ENCODE data around the gene TRIM40.
A peak's percentile ranks its signal among the peaks of the same experiment; 100 is the strongest.

The TRIM40 gene

GRCh38 chr6:30147096-30147495, 11.2 kb downstream of the TRIM40 start:
- H3K36me3 Mint-ChIP-seq (ENCODE audit: insufficient read depth): no peaks in the 10 kb centered on the region
- DNase-seq (no peak), ATAC-seq (replicated peaks) (peak; percentile 31)
- no peaks in the 10 kb centered on the region for H3K4me1 Mint-ChIP-seq (ENCODE audit: low read depth in 2 of 2)
- H3K4me3 Mint-ChIP-seq: no peak overlapping the region
- no peak overlapping the region for H3K27ac Mint-ChIP-seq
- H3K27me3 Mint-ChIP-seq: peaks cover 57 to 67% of the 10 kb centered on the region in 2 donors
- H3K9me3 Mint-ChIP-seq: no peaks in the 10 kb centered on the region

GRCh38 chr6:30149234-30149633, 13.3 kb downstream of the TRIM40 start:
- H3K27ac Mint-ChIP-seq: no peak overlapping the region
- no peaks in the 10 kb centered on the region for H3K4me1 Mint-ChIP-seq (ENCODE audit: low read depth in 2 of 2)
- DNase-seq: no peak
- no peak overlapping the region for H3K4me3 Mint-ChIP-seq
- no peak for ATAC-seq (replicated peaks)
- H3K36me3 Mint-ChIP-seq (ENCODE audit: insufficient read depth): no peaks in the 10 kb centered on the region
- peaks cover 63 to 76% of the 10 kb centered on the region in 2 donors for H3K27me3 Mint-ChIP-seq
- H3K9me3 Mint-ChIP-seq: no peaks in the 10 kb centered on the region

GRCh38 chr6:30149858-30150550, 14.1 kb downstream of the TRIM40 start:
- ATAC-seq (replicated peaks): no peak

GRCh38 chr6:30150671-30151395, 14.9 kb downstream of the TRIM40 start:
- no peak overlapping the region for H3K27ac Mint-ChIP-seq
- peaks cover 62 to 76% of the 10 kb centered on the region in 2 donors for H3K27me3 Mint-ChIP-seq

More at GRCh38 chr6:30149858-30150550, 14.1 kb downstream of the TRIM40 start:
- no peaks in the 10 kb centered on the region for H3K4me1 Mint-ChIP-seq (ENCODE audit: low read depth in 2 of 2)
- H3K27me3 Mint-ChIP-seq: peaks cover 62 to 76% of the 10 kb centered on the region in 2 donors
- H3K27ac Mint-ChIP-seq: no peak overlapping the region
- no peak overlapping the region for H3K4me3 Mint-ChIP-seq
- DNase-seq: no peak
- no peaks in the 10 kb centered on the region for H3K36me3 Mint-ChIP-seq (ENCODE audit: insufficient read depth)
- H3K9me3 Mint-ChIP-seq: no peaks in the 10 kb centered on the region

GRCh38 chr6:30151580-30151979, 15.6 kb downstream of the TRIM40 start:
- Mint-ChIP-seq H3K27me3 (peaks cover 64 to 79% of the 10 kb centered on the region in 2 donors), H3K36me3 (ENCODE audit: insufficient read depth) (no peaks in the 10 kb centered on the region), H3K4me1 (ENCODE audit: low read depth in 2 of 2) (no peaks in the 10 kb centered on the region), H3K4me3 (no peak overlapping the region), H3K9me3 (no peaks in the 10 kb centered on the region), H3K27ac (no peak overlapping the region)
- no peak for ATAC-seq (replicated peaks)
- DNase-seq: no peak

More at GRCh38 chr6:30150671-30151395, 14.9 kb downstream of the TRIM40 start:
- Mint-ChIP-seq H3K4me1 (ENCODE audit: low read depth in 2 of 2) (no peaks in the 10 kb centered on the region), H3K9me3 (no peaks in the 10 kb centered on the region), H3K36me3 (ENCODE audit: insufficient read depth) (no peaks in the 10 kb centered on the region), H3K4me3 (no peak overlapping the region)
- DNase-seq: no peak
- no peak for ATAC-seq (replicated peaks)

- Mint-ChIP-seq H3K27ac (no peak overlapping the region), H3K4me3 (no peak overlapping the region), H3K27me3 (peaks cover 61 to 78% of the 10 kb centered on the region in 2 donors), H3K4me1 (ENCODE audit: low read depth in 2 of 2) (no peaks in the 10 kb centered on the region), H3K9me3 (no peaks in the 10 kb centered on the region), H3K36me3 (ENCODE audit: insufficient read depth) (no peaks in the 10 kb centered on the region)
- DNase-seq: no peak
- ATAC-seq (replicated peaks): no peak
These were observed 16.2 kb downstream of the TRIM40 start for GRCh38 chr6:30152016-30152673.

GRCh38 chr6:30152910-30153610, 17.1 kb downstream of the TRIM40 start:
- no peaks in the 10 kb centered on the region for H3K9me3 Mint-ChIP-seq
- H3K4me1 Mint-ChIP-seq (ENCODE audit: low read depth in 2 of 2): no peaks in the 10 kb centered on the region
- H3K36me3 Mint-ChIP-seq (ENCODE audit: insufficient read depth): no peaks in the 10 kb centered on the region
- ATAC-seq (replicated peaks) (no peak), DNase-seq (no peak)
- H3K27me3 Mint-ChIP-seq: peaks cover 58 to 71% of the 10 kb centered on the region in 2 donors
- no peak overlapping the region for H3K27ac Mint-ChIP-seq
- H3K4me3 Mint-ChIP-seq: no peak overlapping the region

GRCh38 chr6:30154061-30154460, 18.1 kb downstream of the TRIM40 start:
- no peak for DNase-seq
- Mint-ChIP-seq H3K27me3 (peaks cover 57 to 73% of the 10 kb centered on the region in 2 donors), H3K36me3 (ENCODE audit: insufficient read depth) (no peaks in the 10 kb centered on the region), H3K4me1 (ENCODE audit: low read depth in 2 of 2) (peaks cover 0 to 5% of the 10 kb centered on the region in 2 donors), H3K4me3 (no peak overlapping the region), H3K9me3 (no peaks in the 10 kb centered on the region), H3K27ac (no peak overlapping the region)
- ATAC-seq (replicated peaks): no peak

- H3K4me3 Mint-ChIP-seq: no peak overlapping the region
- H3K9me3 Mint-ChIP-seq: no peaks in the 10 kb centered on the region
- peaks cover 62 to 79% of the 10 kb centered on the region in 2 donors for H3K27me3 Mint-ChIP-seq
- no peak overlapping the region for H3K27ac Mint-ChIP-seq
- peaks cover 0 to 5% of the 10 kb centered on the region in 2 donors for H3K4me1 Mint-ChIP-seq (ENCODE audit: low read depth in 2 of 2)
- DNase-seq (no peak), ATAC-seq (replicated peaks) (no peak)
- H3K36me3 Mint-ChIP-seq (ENCODE audit: insufficient read depth): no peaks in the 10 kb centered on the region
These were observed 19.0 kb downstream of the TRIM40 start for GRCh38 chr6:30154709-30155519.

- peaks cover 0 to 5% of the 10 kb centered on the region in 2 donors for H3K4me1 Mint-ChIP-seq (ENCODE audit: low read depth in 2 of 2)
- H3K4me3 Mint-ChIP-seq: no peak overlapping the region
These were observed 19.8 kb downstream of the TRIM40 start for GRCh38 chr6:30155520-30156261.

GRCh38 chr6:30156262-30156599, 20.3 kb downstream of the TRIM40 start:
- ATAC-seq (replicated peaks): no peak
- Mint-ChIP-seq H3K27me3 (peaks cover 56 to 80% of the 10 kb centered on the region in 2 donors), H3K36me3 (ENCODE audit: insufficient read depth) (no peaks in the 10 kb centered on the region), H3K4me1 (ENCODE audit: low read depth in 2 of 2) (peaks cover 0 to 5% of the 10 kb centered on the region in 2 donors), H3K9me3 (no peaks in the 10 kb centered on the region), H3K4me3 (no peak overlapping the region), H3K27ac (no peak overlapping the region)
- DNase-seq: no peak

More at GRCh38 chr6:30155520-30156261, 19.8 kb downstream of the TRIM40 start:
- no peaks in the 10 kb centered on the region for H3K36me3 Mint-ChIP-seq (ENCODE audit: insufficient read depth)
- no peak for DNase-seq
- H3K27me3 Mint-ChIP-seq: peaks cover 58 to 79% of the 10 kb centered on the region in 2 donors
- H3K27ac Mint-ChIP-seq: no peak overlapping the region
- no peaks in the 10 kb centered on the region for H3K9me3 Mint-ChIP-seq
- ATAC-seq (replicated peaks): no peak

GRCh38 chr6:30156774-30157173, 20.8 kb downstream of the TRIM40 start:
- Mint-ChIP-seq H3K4me1 (ENCODE audit: low read depth in 2 of 2) (peaks cover 0 to 5% of the 10 kb centered on the region in 2 donors), H3K9me3 (no peaks in the 10 kb centered on the region), H3K4me3 (no peak overlapping the region), H3K27me3 (peaks cover 56 to 81% of the 10 kb centered on the region in 2 donors), H3K27ac (no peak overlapping the region), H3K36me3 (ENCODE audit: insufficient read depth) (no peaks in the 10 kb centered on the region)
- no peak for DNase-seq
- ATAC-seq (replicated peaks): no peak

All from effector memory CD8-positive, alpha-beta T cell (primary cell).